NCI-H524 (cell line): ENCODE results near the gene HAUS1.
A peak's percentile ranks its signal among the peaks of the same experiment; 100 is the strongest.
"Not testable (repeated sequence)": the region's sequence is repeated elsewhere in the genome, so short reads cannot be mapped to it uniquely, and the experiment has no call there.

Experiments used
- DNase-seq, 2 experiments: peaks; one replicate each; lab custom pipeline; 2025; lab: John Stamatoyannopoulos, UW

The HAUS1 gene

DNA sequence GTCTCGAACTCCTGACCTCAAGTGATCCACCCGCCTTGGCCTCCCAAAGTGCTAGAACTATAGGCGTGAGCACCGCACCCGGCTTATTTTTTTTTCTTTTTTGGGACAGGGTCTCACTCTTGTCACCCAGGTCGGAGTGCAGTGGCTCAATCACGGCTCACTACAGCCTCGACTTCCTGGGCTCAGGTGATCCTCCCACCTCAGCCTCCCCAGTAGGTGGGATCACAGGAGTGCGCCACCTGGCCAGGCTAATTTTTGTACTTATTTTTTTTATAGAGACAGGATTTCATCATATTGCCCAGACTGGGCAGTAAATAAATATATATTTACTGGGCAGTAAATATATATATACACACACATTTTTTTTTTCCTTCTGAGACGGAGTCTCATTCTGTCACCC lies 8.7 kb upstream of the HAUS1 start:
- DNase-seq = no peak

DNA sequence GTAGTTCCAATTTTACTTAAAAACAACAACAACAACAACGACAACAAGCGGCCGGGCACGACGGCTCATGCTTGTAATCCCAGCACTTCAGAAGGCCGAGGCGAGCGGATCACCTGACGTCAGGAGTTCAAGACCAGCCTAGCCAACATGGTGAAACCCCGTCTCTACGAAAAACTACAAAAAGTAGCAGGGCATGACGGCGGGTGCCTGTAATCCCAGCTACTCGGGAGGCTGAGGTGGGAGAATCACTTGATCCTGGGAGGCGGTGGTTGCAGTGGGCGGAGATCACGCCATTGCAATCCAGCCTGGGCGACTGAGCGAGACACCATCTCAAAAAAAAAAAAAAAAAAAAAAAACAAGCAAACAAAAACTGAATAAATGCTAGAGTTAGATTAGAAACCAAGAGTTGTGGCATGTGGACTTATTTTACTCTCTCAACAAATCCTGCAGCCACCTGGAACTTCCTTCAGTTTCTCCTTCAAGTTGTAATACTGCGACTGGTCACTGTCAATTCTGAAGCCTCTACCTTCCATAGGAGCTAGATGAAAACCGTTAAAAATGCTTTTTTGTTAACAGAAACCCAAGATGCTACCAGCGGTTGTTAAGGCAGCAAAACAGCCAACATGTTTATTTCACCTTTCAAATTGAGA lies 7.4 kb upstream of the HAUS1 start:
- no peak for DNase-seq

DNA sequence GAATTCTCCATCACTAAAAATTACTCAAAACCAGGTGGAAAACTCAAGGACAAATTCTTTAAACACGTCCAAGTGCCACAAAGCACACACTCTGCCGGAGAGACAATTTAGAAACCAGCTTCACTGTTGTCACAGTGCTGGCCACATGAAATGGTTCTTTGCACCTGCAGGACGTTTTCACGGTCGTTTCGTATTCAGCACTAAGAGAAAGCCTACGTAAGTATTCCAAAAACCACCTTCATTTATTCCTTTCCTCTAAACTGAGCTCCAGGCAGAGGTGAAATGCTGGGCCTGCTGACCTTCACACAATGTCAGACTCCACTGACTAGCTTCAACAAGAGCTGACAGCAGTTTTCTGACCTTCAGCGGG lies 6.8 kb upstream of the HAUS1 start:
- DNase-seq = peak in 1 of 2 experiments; percentile 24

DNA sequence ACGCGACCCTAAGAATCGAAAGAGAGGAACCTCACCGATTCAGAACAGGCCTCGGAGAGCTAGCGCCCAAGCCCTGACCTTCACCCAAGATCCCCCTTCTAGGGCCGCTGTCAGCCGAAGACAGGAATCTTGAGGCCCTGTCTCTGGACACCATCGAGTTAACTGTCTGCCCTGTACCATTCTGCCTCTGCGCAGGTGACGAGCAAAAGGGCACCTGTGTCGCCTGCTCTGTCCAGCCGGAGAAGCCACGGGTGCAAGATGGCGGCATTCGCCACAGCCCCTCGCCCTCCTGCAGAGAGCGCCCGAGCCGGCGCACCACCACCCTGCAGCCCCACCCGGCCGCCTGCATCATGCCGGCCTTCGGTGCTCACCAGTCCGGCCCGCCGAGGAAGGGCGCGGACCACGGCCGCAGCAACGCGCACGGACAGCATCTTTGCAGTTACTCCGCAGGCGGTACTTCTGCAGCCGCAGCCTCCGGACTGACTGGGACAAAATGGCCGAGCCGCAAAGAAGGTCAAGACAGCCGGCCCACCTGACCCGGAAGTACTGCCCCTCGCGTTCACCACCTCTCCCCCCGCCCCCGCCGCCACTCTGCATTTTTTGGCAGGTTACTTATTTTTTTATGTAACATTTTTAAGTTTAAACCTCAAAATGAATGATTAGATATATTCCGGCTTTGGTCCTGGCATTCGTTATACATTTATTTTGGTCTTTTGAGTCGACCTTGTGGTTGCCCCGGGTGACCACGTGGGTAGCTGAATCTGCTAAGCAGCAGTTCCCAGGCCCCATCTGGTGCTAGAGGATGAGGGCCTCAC lies 6.2 kb upstream of the HAUS1 start, which contains the start of gene ATP5F1A:
Gene ATP5F1A (minus strand): TSS at position 496 of the 815 bp plus-strand sequence. CDS start 65 bp downstream, at position 431.
- DNase-seq = peak; percentile 42 to 83

DNA sequence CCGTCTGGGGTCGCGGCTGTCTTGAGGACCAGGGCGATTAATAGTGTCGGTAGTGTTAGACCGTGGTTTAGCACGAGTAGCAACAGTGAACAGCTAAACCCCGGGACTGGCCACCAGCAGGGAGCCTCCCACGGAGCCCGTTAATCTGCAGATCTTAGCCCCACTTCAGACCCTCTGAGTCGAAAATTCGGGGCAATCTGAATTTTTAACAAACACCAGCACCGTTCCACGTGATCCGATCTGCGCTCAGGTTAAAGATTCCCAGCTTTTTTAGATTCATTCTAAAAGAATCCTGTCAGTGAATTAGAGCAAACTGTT lies 5.6 kb upstream of the HAUS1 start:
- DNase-seq = peak; percentile 94 to 97

DNA sequence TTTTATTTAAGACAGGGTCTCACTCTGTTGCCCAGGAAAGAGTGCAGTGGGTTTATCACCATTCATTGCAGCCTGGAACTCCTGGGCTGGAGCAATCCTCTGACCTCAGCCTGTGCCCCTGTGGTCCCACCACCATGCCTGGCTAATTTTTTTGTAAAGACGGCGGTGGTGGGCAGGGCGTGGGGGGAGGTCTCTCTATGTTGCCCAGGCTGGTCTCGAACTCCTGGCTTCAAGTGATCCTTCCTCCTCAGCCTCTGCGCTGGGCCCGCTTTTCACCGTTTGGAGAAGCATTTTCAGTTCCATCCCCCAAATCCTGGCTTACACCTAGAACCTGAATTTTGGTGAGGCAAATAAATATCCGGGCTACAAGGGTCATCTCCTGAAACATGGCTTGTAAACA lies 4.7 kb upstream of the HAUS1 start:
- no peak for DNase-seq

DNA sequence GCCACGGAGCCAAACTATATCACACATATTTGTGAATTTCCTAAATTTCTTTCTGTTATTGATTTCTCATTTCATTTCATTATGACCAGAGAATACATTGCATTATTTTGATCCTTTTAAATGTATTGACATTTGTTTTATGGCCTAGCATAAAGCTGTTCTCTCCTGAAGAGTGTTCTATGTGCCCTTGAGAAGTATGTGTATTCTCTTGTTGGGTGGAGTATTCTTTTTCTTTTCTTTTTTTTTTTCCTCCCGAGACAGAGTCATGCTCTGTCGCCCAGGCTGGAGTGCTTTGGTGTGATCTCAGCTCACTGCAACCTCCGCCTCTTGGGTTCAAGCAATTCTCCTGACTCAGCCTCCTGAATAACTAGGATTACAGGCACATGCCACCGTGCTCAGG lies 5.2 kb downstream of the HAUS1 start:
- DNase-seq = no peak

DNA sequence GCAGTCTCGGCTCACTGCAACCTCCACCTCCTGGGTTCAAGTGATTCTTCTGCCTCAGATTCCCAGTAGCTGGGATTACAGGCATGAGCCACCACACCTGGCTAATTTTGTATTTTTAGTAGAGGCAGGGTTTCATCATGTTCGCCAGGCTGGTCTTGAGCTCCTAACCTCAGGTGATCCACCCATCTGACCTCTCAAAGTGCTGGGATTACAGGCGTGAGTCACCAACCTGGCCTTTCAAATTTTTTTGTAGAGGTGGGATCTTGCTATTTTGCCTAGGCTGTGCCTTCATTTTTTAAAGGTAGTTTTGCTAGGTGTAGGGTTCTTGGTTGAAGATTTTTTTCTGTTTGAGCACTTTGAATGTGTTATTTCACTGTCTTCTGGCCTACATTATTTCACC lies 6.2 kb downstream of the HAUS1 start:
- DNase-seq = no peak

DNA sequence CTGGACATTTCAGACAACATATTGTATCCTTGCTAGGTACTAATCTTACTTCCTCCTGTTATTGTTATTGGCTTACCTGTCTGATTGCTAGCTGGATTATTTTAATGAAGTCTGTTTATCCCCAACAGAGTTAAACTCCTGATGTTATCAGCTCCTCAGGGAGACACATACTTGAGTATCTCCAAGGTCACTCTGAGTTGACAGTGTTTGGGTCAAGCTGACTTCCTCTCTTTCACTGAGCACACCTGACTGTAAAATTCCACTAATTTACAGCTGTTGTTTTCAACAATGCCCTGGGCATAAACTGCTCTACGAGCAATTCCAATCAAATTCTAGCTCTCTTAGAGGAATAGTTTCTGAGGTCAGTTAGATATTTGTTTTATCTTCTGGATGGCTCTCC lies 9.6 kb downstream of the HAUS1 start:
- no peak for DNase-seq

DNA sequence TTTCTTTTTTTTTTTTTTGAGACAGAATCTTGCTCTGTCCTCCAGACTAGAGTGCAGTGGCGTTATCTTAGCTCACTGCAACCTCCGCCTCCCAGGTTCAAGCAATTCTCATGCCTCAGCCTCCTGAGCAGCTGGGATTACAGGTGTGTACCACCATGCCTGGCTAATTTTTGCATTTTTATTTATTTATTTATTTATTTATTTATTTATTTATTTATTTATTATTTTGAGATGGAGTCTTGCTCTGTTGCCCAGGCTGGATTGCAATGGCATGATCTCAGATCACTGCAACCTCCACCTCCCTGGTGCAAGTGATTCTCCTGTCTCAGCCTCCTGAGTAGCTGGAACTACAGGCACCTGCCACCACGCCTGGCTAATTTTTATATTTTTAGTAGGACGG lies 22.4 kb downstream of the HAUS1 start:
- DNase-seq = not testable (repeated sequence)

DNA sequence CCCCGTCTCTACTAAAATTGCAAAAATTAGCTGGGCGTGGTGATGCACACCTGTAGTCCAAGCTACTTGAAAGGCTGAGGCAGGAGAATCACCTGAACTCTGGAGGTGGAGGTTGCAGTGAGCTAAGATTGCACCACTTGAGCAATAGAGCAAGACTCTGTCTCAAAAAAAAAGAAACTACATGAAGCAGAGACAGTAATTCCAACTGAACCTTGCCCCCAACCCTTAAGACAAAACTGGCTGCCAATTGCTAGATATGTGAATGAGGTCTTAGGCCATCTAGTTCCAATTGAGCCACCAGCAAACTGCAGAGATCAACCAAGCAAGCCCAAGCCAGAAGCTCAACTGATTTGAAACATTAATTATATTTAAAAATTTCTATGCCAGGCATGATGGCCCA lies 25.9 kb downstream of the HAUS1 start:
- DNase-seq = no peak

DNA sequence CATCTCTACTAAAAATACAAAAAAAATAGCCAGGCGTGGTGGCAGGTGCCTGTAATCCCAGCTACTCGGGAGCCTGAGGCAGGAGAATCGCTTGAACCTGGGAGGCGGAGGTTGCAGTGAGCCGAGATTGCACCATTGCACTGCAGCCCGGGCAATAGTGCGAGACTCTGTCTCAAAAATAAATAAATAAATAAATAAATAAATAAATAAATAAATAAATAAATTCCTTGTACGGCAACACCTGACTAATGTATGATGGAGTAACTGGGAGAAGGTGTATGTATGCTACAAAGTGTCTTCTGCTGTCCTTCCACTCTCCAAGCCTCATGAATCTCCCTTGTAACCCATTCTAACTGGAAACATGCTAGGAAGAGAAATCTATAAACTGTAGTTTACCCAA lies 26.4 kb downstream of the HAUS1 start:
- DNase-seq = not testable (repeated sequence)

DNA sequence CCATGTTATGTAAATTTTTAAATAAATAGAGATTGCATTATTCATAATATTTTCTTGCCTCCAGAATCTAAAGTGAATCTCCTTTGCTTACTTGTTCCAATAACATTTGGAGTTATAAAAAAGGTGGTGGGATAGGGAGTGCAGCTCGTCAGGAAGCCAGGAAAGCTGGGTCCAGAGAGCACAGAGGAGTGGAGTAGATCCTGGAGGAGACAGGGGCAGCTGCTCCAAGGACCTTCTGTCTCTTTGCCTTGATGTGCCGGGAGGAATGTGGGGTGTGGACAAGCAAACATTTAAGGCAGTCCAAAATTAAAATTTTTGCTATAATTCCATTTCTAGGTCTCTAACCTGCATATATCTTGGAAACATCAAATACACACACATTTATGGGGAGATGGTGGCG lies 29.3 kb downstream of the HAUS1 start:
- no peak for DNase-seq

DNA sequence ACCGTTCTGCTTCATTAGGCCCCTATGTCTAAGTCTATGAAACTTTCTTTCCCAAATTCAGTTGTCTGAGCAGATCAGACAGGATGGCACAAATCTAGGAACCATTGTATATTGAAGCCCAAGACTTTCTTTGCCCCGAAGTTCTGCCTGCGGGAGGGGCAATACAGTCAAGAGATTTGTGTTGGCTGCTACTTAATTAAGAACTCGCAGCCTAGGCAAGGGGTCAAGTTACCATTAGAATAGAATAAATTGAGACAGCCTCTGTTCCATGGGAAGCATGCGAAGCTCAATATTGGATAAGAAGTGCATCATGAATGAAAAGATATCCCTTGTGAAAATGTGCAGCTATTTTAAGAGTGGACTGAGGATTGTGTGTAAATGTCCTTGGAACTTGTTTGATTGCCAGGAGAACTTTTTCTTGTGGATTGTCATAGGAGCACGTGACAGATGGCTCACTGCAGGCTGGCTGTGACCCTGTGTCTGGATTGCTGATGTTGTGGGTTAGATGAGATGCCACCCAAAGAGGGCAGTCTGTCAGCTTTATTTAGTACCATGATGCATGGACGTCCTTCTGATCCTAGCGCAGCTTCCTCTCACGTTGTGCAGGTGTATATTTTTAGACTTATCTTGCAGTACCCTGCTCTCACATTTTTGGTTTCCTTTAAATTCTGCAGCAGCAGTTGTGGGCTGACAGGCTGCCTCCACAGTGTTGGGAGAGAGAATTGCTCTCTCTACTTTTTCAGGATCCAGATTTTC lies 30.9 kb downstream of the HAUS1 start:
- peak; percentile 65 to 85 for DNase-seq

DNA sequence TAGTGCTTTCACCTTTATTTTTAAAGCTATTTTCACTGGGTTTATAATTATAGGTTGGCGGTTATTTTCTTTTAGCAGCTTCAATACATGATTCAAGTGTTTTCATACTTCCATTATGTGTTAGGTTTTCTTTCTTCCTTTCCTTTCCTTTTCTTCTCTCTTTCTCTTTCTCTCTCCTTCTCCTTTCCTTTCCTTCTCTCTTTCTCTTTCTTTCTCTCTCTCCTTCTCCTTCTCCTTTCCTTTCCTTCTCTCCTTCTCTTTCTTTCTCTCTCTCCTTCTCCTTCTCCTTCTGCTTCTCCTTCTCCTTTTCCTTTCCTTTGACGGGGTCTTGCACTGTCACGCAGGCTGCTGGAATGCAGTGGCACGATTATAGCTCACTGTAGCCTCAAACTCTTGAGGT lies 36.0 kb downstream of the HAUS1 start:
- DNase-seq = no peak

DNA sequence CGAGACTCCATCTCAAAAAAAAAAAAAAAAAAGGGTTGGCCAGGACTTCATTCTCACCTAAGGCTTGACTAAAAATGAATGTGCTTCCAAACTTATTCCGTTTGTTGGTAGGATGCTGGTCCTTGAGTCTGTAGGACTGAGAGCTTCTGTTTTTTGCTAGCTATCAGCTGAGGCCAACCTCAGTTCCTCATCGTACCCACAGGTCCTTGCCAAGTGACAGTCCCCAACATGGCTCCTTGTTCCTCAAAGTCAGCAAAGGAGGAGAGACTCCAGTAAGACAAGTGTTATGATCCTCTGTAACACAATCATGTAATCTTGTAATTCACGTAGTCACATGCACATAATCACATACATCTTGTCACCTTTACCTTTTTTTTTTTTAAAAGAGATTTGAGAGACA lies 37.0 kb downstream of the HAUS1 start:
- DNase-seq = no peak

DNA sequence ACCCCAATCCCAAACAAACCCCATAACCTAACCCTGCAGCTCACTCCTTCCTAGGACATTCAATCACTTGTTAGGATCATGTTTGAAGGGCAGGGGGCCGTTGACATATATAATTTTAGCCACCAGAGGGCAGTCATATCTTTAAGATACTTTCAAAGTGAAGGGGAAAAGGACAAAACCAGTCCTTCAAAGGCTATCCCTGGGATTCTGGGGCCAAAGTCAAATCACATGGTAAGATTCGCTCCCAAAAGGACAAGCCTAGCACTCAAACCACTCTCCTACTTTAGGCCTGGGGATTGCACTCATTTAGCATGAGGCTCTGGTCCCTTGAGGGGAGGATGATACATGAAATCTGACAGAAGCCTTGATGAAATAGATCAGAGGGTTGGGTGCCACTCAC lies 44.6 kb downstream of the HAUS1 start:
- peak; percentile 61 to 72 for DNase-seq

DNA sequence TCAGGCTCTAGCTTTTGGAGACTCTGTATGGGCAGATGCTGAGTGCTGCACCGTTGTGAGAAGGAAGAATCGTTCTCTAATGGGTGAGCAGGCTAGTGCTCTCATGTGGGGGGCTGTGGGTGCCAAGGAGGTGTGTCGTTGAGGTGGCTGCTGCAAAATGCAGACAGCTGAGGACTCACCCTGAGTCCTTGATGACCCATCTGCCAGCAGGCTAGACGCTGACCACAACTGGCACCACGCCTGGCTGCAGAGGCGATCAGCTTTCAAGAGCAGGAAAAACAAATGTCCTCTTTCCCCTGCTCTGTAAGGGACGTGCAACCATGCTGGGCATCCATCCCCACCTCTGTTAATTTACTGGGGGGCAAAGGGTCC lies 48.2 kb downstream of the HAUS1 start:
- peak; percentile 23 to 71 for DNase-seq

DNA sequence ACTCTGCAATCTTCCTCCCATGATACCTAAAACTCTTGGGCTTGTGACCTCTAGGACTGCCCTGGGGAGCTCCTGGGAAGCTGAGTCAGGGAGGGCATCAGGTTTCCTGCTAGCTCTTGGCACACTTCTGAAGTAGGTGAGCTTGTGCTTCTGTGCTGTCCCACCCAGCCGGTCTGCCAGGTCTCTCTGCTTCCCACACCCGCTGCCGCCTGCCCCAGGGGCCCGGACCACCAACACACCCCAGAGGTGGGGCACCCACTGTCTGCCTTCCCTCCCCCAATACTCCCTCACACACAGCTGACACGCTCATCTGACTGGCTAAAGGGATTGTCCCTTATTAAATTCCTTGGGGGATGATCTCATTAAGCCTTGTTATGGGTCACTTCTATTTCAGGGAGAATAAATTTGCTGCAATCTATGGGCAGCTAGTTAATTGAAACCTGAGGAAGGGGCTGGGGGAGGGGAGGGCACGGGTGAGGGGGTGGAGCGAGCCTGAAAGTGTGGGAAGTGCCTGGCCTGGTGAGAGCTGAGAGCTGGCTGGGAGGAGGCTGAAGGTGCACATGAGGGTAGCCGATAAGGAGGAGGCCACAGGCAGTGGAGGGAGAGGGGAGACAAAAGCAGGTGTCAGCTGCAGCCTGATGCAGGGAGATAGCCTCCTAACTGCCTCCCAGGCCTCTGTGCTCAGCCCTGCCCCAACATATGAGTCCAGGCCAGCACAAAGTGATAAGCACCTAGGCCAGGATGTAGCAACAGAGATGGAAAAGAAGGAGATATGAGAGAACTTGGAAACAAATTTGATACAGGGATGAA lies 48.8 kb downstream of the HAUS1 start:
- peak; percentile 60 to 82 for DNase-seq

DNA sequence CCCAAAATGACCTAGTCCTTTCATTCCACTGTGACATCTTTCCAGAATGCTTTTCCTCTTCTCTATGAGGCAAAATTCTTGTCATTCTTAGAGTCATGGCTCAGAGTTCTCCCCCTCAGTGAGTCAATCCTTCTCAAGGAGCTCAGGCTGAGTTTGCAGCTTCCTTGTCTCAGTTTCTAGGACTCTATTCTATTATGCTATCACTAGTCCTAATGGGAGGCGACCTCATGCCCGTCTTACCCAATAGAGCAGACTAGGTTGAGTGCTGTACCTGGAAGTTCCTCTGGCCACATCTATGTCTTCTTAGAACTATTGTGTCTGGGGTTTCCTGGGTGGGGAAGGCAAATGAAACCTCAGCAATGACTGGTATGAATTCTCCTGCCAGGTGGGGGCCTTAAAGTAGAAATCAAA lies 51.5 kb downstream of the HAUS1 start:
- no peak for DNase-seq

DNA sequence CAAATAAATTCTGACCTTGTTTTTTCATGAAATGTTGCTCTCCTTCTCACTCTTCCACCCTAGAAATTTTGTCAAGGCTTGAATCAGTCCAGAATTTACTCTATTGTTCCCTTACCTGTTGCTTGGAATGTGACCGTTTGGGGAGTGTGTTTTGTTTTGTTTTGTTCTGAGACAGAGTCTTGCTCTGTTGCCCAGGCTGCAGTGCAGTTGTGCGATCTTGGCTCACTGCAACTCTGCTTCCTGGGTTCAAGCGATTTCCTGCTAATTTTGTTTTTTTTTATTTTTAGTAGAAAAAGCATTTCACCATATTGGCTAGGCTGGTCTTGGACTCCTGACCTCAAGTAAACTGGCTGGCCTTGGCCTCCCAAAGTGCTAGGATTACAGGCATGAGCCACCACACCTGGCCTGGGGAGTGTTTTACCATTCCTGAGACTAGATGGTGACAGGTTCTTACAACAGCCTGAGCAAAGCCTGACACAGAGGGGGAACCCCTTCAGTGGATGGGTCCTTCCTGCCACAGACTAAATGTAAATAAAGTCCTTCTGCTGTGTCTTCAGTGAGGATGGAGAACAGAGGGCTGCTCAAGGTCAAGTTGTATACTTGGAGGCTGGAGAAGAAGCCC lies 52.0 kb downstream of the HAUS1 start:
- no peak for DNase-seq

DNA sequence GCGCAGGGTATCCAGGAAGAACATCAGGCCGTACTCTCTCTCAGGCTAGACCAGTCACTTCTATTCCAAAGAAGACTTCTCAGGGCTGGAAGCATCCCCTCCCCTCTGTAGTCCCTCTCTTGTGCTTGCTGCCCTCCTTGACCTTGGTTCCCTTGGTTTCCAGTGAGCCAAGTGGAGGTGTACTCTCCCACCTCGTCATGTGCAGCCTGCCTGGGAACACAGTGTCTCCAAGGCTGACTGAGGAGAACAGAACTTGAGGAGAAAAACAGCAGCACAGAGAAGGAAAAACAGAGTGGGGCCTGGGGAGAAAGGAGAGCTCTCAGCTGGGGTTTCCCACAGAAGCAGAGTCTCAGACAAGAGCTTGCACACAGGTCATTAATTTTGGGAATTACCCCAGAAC lies 52.7 kb downstream of the HAUS1 start:
- DNase-seq = no peak
